HPDE6-E6E7 (cell line): ENCODE measurements around the gene ETS1.

ENCODE experiments used
- DNase-seq: peaks from one replicate; pipeline ENCODE4 v3.0.0; 2011; ENCODE audit warnings: missing footprints; ENCODE audit errors: extremely low spot score

ETS1 gene

DNA sequence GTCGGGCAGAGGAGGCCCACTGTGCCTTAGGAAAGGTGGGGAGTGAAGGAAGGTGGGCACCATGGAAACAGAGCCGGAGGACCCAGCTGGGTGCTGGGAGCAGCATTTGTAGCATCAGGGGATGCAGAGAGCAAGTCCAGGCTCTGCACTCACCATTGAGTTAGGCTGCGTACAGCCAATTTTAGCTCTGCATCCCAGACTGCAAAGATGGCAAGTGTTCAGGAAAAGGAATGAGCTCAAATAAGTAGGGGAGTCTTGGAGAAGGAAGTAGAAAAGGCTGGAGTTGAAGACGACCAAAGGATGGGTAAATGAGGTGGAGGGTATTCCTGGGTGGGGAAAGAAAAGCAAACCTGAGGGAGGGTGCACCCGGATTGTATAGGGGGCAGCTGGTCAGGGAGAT, 31.6 kb upstream of the ETS1 start:
- DNase-seq, result no peak

DNA sequence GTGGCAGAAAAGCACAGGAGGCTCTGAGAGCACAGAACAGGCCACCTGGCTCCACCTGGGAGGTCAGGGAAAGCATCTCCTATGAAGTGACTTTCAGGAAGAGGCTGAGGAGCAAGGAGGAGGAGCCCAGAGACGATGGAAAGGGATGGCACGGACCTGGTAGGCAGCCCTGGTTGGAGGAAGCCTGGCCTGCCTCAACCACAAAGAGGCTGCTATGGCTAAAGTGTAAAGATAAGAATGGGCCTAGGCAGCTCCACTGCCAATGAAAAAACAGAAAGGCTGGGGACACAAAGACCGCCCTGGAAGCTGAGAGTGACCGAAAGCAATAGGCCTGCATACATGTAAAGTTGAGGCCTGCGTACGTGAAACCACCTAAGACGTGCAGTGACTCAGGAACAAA, 31.2 kb upstream of the ETS1 start:
- DNase-seq, result no peak

DNA sequence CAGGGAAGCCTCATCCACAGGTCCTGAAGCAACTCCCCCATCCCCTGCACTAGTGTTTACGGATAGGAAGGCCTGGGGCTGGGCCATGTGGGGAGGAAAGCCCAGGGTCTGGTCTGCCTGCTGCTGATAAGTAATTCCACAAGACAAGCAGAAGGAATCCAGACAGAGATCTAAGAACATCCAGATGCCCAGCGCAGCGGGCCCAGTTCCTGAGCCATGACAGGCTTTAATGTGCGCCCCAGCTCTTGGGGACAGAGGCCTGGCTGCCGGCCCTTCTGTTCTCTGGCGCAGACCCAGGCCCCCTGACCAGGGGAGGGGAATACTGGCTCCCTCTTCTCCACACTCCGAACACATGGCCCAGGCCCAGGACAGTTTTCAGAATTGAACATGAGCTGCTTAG, 28.8 kb upstream of the ETS1 start:
- no peak for DNase-seq

DNA sequence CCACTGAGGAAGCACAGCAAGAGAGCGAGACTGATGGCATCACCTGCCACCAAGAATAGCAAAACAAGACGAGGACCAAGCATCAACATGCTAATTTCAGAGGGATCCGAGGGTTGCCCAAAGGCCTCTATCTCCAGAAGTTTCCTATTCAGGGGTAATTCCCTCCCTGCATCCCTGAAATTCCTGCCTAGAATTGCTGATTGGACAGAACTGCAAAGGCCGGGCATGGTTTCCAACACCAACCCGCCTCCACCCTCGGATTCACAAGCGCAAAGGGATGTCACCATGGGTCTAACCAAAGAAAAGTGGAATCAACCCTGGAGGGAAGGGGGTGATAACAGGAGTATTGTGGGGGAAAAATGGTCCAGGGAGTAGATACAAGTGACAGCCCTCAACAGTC, 28.3 kb upstream of the ETS1 start:
- DNase-seq, result no peak

DNA sequence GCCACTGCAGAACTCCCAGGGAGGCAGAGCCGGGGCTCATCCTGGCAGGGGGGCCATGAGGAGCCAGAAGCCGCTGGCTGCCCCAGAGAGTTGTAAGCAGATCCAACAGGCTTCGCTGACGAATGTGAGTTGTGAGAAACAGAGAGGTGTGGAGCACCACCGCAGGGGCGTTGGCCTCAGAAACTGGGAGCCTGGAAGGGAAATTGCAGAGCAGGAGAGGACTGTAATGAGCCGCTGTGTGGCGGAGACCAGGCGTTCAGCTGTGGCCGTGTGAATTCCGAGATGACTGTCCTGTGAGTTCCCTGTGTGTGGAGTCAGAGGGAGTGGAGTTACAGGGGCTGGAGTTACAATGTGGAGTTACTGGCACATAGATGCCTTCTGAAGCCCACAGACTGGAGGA, 27.7 kb upstream of the ETS1 start:
- DNase-seq, result no peak

DNA sequence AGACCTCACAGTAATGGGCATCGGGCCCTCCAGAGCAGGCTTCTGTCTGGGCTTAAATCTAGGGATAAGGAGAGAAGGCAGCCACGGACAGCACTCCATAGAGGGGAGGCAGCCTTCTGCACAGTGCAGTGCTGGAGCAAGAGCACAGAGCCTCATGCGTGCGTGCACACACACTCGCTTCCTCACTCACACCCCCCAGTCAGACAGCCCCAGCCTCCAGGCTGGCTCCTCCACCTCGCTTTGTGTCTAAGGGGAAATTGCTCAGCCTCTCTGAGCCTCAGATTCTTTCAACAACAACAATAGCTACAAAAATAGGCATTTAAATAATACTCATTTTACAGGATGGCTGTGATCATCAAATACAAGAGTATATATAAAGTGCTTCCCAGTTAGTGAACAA, 26.7 kb upstream of the ETS1 start:
- DNase-seq, result no peak

DNA sequence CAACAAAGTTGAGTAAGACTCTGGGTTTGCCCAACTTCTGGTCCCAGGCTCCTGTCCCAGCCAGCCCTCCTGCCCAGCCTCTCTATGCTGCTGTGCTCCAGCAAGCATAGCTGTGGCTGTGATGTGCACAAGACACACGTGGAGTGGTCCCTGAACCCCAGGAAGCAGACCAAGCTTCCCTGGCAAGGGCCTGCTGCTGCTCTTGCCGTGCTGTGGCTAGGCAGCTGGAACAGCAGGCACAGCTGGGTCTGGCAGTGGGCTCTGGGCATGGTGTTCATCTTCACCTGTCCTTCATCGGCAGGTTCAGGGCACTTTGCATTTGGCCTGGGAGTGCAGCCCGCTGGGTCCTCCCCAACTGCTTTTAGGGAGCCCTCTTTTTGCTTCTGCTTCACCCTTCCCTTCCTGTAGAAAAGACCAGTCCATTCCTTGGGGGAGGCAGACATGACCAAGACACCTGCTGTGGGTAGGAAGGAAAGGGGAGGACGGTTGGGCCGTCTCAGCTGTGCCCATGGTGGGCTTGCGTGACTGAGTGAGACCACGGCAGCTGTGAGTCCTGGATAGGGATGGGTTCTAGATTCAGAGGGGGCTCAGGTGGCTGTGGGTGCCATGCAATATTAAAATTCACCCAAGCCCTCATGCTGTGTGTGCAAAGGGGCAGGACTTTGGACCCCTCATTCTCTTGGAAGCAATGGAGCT, 26.1 kb upstream of the ETS1 start:
- no peak for DNase-seq

DNA sequence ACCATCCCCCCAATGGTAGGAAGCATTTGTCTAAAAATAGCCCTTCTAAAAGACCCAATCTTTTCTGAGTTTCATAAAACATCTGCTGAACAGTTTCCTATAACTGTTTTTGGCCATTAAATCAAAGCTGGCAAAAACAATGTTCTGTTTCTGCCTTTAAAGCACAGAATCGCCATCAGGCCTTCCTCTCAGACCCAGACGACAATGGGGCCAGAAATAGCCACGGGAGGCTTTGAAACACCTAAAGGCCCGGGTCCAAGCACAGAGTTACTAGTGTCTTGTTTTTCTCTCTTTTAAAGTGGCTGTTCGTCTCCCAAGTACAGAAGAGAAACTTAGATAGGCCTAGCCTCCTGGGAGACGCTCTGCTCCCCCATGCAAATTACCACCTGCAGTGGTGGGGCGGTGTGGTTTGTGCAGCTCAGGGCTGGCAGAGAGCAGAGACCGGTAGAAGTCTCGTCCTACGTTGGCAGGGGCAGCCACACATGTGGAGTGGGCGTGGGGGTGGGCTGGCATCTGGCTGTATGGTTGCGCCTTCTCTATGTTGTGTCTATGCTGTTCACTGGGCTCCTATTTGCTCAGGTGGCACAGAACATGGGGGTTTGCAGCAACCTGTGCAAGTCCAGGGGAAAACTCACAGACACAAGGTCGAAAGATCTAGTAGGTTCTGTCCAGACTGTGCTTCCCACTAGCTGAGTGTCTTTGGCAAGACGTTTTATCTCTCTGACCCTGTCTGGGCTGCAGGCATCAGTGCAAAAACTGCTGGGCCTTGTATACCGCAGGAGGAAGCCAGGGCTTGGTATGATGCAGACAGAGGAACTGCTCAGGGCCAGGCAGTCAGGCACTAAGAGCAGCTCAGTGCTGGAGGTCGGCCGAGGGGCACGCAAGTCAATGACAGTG, 23.6 kb upstream of the ETS1 start:
- DNase-seq, result no peak

DNA sequence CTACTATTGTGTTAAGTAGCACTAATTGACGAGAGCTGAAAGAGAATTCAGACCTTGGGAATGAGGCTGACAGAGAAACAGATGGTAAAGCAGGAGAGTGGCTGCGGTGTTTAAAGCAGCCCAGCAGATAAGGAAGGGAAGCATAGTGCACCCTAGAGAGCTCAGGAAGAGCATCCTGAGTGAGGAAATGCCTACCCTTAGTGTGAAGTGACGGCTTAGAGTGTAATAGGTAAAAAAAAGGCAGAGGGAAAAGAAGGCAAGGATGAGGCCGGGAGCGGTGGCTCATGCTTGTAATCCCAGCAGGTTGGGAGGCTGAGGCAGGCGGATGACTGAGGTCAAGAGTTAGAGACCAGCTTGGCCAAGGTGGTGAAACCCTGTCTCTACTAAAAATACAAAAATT, 22.4 kb upstream of the ETS1 start:
- no peak for DNase-seq

DNA sequence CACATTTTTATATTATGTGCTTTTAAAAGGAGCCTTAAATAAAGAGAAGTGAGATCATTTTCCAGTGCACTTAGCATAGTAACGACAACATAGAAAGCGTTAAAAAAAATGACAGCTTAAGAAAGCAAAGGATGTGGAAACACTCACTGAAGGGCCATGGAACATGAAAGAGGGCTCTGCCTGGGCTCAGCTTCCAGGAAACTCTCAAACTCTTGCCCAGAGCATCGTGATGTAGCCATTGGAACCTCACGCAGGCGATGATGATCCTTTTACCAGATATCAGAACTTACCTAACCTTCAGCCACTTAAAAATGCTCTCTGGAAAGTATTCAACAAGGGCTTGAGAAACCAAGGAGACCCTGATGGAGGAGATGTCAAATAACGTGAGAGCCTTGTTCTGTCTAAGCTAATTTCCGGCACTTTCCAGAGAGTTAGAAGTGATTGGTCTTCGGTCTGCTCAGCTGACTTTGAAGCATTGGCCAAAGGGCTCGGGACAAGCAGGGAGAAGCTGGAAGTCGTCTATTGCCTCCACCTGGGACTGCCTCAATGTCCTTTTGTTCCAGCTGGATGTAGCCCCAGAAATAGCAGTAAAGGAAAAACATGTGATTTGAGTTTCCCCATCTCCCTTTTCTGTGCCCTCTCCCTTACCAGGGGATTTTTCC, 21.5 kb upstream of the ETS1 start:
- no peak for DNase-seq

DNA sequence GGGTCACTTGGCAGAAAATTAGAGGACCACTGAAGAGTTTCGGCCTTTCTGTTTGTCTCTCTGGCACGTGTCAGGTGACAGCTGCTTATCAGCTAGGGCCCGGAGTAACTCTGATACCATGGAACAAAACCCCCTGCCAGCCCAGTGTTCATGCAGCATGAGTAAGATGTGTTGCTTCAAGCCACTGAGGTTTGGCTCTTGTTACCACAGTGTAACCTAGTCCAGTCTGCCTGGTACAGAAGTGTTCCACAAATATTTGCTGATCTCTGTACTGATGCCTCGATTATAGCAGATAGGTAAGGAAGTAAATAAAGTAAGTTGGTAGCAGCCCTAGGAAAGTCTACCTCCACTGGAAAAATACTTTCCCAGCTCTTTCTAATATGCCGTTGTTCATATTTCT, 20.5 kb upstream of the ETS1 start:
- DNase-seq, result no peak

DNA sequence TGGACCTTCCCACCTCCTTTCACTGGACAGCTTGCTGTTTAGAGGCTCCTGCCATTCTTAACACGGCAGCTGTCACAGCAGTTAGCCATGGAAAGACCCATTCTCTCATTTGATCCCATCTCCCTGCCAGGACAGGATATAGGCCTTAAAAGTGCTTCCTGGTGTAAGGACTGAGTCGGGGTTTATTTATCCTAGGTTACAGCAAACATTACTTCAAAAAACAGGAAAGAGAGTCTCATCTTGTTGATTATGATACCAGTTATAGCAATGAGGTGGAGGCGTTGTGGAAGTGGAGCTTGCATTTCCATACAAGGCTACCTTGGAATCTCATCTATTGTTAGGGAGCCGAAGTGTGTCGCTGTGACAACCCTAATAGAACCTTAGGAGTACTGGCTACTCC, 17.4 kb upstream of the ETS1 start:
- DNase-seq, result no peak

DNA sequence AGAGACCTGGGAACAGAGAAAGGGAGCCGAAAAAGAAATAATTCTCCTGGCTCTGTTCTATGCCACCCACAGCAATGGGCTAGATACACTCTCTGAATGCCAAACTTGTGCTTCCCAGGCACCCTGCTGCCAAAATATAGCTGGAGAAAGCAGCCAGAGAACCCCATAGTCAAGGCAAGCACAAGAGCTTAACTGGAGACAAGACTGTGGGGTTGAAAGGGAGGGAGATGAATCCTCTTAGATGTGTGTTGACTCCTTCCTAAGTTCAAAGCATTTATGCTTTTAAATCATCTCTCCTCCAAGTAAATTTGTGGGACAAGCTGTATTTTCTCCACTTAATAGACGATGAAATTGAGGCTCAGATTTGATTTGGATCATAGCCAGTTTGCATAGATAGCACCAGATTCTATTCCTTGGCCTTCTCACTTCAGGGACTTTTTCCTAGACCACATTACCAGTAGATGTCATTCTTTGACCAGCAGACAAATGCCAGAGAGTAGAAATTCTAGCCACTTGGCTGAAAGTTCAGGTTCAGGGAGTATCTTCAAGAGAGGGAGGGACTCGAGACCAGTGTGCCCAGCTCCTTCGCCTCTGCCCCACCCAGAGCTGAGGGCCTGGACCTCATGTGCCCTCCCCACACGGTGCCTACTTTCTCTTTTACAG, 16.5 kb upstream of the ETS1 start:
- no peak for DNase-seq

DNA sequence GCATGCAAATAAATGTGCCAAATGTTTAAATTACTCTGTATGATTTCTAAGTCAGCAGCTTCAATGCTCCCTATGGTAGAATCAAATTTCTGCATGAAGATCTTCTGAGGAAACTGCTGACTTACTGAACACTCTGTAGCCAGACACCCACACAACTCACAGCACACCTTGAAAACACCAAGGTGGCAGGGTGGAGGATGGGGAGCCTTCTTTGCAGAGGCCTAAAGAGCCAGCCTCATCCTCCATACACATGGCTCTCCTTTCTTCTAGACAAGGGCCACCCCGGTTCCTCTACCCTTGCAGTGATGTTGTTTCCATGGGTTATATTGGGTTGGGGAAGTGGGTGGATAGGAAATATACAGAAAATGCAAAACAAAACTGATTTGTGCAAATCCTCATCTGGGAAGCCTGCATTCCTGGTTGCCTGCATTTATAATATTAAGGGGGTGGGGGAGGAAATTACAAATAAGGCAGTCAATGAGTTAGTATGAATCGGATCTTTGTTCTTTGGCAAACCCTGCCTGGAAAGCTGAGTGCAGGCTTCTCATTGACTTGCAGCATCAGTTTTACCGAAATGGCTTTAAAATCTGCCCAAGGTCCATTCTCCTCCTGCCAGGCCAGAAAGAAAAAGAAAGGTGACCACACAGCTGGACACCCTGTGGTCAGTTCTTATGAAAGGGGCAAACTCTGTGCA, 15.8 kb upstream of the ETS1 start:
- no peak for DNase-seq

DNA sequence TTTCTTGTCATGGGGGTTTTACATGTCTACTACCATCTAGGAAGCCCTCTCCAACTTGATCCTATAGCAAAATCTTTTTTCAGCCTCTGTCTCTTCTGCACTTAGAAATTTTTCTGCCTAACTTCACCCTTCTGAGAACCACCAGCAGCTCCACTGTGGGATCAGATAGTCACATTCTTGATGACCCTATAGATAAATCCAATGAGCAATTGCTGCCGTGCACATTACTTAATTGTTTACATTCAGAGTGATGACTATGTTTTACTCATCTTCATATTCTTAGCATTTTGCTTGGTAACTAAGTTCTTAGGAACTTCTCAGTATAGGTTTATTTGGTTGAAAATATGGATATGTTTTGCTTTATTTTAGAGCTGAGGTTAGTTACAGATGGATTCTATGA, 12.4 kb upstream of the ETS1 start:
- DNase-seq, result no peak

DNA sequence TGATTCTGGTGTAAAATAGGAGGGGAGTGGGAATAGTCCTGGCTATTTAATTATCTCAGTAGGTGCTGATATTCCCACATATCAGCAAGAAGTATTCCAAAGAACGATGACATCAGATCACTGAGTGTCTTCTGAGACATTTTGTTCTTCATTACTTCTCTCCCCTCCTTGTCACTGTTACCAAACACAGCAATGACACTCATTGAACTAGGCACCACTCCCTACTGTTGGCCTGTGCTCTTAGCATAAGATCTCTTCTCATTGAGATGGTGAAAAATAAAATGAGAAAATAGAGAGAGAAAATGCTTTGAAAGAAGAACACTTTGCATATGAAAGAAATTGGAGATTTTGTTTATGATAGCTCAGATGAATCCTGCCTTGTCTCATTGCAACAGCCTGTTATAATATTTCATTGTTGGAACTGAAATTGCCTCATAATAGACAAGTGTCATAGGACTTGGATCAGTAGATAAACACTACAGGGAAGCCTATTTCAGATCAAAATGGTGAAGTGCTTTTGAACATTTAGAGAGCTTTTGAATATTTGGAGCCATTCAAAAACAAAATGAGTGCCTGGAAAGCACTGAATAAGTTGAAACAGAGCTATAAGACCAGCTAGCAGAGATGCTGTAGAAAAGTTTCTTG, 11.3 kb upstream of the ETS1 start:
- DNase-seq, result no peak

DNA sequence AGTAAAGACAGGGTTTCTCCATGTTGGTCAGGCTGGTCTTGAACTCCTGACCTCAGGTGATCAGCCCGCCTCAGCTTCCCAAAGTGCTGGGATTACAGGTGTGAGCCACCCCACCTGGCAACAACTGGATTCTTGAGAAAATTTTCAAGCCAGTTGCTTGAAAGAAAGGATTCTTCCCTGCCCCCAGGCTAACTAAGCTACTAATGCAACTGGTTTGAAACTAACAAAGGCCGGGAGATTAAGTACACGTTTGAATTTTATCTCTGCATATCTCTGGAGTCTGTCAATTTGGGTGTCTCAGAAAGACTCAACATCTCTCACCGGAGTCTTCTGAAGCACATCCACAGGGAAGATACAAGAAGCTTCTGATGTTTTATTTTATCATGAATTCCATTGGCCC, 10.7 kb upstream of the ETS1 start:
- no peak for DNase-seq

DNA sequence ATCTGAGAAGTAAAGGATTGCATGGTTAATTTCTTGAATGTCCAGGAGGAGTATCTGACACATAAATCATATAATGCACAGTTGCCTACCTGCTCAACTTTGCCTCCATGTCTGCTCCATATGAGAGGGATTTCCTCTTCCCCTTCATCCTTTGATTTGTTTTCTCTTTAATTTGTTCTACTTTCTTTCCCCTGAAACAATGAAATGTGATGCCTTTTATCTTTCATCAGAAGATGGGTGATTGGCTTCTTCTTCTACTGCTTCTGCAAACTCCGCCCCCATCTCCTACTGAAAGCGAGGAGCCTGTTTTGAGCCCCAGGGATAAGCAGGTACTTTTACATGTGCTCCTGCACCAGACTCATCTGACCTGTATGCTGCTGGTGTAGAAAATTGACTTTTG, 9.9 kb upstream of the ETS1 start:
- no peak for DNase-seq

DNA sequence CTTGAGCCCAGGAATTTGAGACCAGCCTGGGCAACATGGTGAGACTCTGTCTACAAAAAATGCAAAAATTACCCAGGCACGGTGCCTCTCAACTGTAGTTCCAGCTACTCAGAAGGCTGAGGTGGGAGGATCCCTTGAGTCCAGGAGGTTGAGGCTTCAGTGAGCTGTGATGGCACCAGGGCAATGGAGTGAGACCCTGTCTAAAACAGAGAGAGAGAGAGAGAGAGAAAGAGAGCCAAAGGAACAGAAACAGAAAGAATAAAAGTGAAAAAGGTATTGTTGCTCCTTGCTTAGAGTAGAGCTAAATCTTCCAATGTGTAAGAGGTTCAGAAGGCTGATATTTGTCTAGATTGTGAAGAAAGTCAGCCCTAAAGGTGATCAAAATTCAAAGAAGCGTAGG, 8.9 kb upstream of the ETS1 start:
- DNase-seq, result no peak

DNA sequence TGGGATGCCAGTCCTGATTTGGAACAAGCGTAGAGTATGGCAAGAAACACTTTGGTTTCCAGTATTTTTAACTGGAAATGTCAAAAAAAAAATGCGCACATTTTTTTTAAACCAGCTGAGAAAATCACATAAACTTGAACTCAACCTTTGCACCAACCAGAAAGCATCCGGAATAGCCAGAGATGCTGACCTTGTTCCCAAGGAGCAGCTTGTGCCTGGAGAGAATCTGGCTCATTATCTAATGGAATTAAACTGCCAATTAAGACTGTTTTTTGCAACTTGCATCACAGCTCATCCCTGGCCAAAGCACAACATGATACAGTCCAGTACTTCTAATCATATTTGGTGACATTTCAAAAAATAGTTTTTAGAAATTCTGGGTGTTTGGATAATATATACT, 8.4 kb upstream of the ETS1 start:
- no peak for DNase-seq

DNA sequence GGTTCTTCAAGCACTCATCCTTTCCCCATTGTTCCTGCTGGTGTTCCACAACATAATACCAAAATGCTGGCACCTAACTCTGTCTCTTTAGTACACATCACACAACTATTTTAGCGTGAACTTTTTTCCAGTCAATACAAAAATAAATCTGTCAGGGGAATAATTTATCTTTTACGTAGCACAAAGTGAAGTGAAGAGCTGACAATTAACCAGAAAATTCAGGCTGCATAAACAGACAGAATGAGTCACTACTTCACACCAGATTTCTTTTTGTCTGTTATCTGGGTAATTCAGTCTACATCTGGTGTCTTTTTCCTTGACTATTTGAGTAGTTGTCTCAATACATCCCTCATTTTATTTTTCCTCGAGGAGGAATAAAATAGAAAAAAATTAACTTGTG, 7.9 kb upstream of the ETS1 start:
- DNase-seq, result no peak
